KMS-11 (cell line): ENCODE measurements around the gene OR8B12.

Experiments
- H2AFZ ChIP-seq: fragments of 200-600 bp; sonication (generic); 2 replicates; pipeline ENCODE4 v1.6.1; 2016; ENCODE audit warnings: antibody characterized with exemption, mixed run types, low read depth
- H3K27ac ChIP-seq: fragments of 200-600 bp; sonication (generic); 2 replicates; pipeline ENCODE4 v1.6.1; 2016; ENCODE audit warnings: mild to moderate bottlenecking, mixed run types
- H3K27me3 ChIP-seq: fragments of 200-600 bp; sonication (generic); 2 replicates; pipeline ENCODE4 v1.6.1; 2017; ENCODE audit warnings: mild to moderate bottlenecking, low read depth, mixed run types, moderate library complexity; ENCODE audit not compliant: insufficient read depth
- H3K36me3 ChIP-seq: fragments of 200-600 bp; sonication (generic); 2 replicates; pipeline ENCODE4 v1.6.1; 2017; ENCODE audit warnings: mild to moderate bottlenecking, mixed run types; ENCODE audit not compliant: insufficient read depth
- H3K4me1 ChIP-seq: fragments of 200-600 bp; sonication (generic); 2 replicates; pipeline ENCODE4 v1.6.1; 2016; ENCODE audit warnings: mild to moderate bottlenecking, low read depth, mixed run types; ENCODE audit not compliant: poor library complexity, severe bottlenecking
- H3K4me2 ChIP-seq: fragments of 200-600 bp; sonication (generic); 2 replicates; pipeline ENCODE4 v1.7.0; 2016; ENCODE audit warnings: mild to moderate bottlenecking, mixed run types
- H3K4me3 ChIP-seq: fragments of 200-600 bp; sonication (generic); IDR thresholded peaks from 2 replicates; pipeline ENCODE4 v1.6.1; 2017; ENCODE audit warnings: low read depth, low read length, mixed read lengths; ENCODE audit not compliant: insufficient read depth
- H3K79me2 ChIP-seq: fragments of 200-600 bp; sonication (generic); 2 replicates; pipeline ENCODE4 v1.6.1; 2016; ENCODE audit warnings: low read depth, mixed run types; ENCODE audit not compliant: insufficient read depth
- H3K9ac ChIP-seq: fragments of 200-600 bp; sonication (generic); 2 replicates; pipeline ENCODE4 v1.6.1; 2016; ENCODE audit warnings: mild to moderate bottlenecking, mixed run types
- H4K20me1 ChIP-seq: fragments of 200-600 bp; sonication (generic); 2 replicates; pipeline ENCODE4 v1.6.1; 2016; ENCODE audit warnings: mild to moderate bottlenecking, mixed run types; ENCODE audit not compliant: insufficient read depth
- TF ChIP-seq, protein P1 (sequence below): fragments of 200-600 bp; sonication (generic); conservative IDR thresholded peaks from 2 replicates; pipeline ENCODE4 v1.6.1; 2017; ENCODE audit warnings: low read depth, mild to moderate bottlenecking, antibody characterized with exemption, low read length, moderate library complexity, mixed read lengths

The OR8B12 gene

DNA sequence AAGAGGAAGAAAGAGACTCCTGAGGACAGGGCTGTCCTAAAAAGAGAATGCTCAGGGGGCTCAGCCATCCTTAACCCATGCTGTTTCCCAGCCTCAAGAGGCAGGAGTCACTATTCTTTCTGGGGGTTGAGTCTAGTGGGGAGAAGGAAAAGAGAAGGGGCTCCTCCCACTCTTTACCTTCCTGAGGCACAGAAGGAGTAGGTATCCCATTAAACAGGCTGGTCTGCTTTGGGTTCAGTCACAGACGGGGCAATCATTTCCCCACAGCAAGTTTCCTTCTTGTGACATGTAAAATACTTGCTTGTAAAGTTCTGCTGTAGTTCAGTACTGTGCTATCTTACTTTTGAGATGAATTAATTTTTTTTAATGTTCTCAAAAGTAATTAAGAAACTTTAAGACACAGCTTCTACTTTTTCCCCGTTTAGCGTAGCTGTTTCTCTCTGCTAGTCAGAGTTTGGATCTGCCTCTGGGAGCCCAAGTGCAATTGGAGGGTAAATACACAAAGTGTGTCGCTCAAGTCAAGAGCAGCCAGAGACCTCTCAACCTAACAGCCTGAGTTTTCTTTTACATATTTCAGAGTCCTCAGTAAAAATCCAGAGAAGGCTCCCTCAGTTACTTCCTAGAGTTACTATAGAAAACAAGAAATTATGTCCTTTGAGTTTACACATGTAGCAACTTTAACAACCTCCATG, 41.4 kb upstream of the OR8B12 start:
- no peaks in the 10 kb centered on the region for H3K36me3 ChIP-seq
- no peak overlapping the region for H2AFZ ChIP-seq
- no peaks in the 10 kb centered on the region for H4K20me1 ChIP-seq
- H3K27ac ChIP-seq: no peak overlapping the region
- H3K4me3 ChIP-seq: no peak overlapping the region
- no peaks in the 10 kb centered on the region for H3K4me1 ChIP-seq
- H3K79me2 ChIP-seq: no peaks in the 10 kb centered on the region
- TF ChIP-seq, protein P1, sequence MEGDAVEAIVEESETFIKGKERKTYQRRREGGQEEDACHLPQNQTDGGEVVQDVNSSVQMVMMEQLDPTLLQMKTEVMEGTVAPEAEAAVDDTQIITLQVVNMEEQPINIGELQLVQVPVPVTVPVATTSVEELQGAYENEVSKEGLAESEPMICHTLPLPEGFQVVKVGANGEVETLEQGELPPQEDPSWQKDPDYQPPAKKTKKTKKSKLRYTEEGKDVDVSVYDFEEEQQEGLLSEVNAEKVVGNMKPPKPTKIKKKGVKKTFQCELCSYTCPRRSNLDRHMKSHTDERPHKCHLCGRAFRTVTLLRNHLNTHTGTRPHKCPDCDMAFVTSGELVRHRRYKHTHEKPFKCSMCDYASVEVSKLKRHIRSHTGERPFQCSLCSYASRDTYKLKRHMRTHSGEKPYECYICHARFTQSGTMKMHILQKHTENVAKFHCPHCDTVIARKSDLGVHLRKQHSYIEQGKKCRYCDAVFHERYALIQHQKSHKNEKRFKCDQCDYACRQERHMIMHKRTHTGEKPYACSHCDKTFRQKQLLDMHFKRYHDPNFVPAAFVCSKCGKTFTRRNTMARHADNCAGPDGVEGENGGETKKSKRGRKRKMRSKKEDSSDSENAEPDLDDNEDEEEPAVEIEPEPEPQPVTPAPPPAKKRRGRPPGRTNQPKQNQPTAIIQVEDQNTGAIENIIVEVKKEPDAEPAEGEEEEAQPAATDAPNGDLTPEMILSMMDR: no peak
- no peak overlapping the region for H3K4me2 ChIP-seq
- no peak overlapping the region for H3K9ac ChIP-seq
- no peaks in the 10 kb centered on the region for H3K27me3 ChIP-seq

DNA sequence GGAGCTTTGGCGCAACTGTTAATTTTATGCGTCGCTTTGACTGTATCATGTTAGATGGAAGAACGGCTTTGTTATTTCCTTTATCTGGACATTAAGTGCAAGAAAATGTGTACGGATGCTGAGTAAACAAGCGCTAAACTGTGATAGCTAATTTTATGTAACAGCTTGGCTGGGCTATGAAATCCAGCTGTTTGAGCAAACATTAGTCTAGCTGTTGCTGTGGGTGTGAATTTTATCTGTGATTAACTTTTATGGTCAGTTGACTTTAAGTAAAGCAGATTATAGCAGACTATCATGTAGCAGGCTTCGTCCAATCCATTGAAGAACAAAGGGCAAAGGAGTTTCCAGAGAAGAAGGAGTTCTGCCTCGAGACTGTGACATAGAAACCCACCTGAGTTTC, 40.3 kb upstream of the OR8B12 start:
- H4K20me1 ChIP-seq: no peaks in the 10 kb centered on the region
- no peaks in the 10 kb centered on the region for H3K36me3 ChIP-seq
- no peaks in the 10 kb centered on the region for H3K27me3 ChIP-seq
- H3K79me2 ChIP-seq: no peaks in the 10 kb centered on the region
- H2AFZ ChIP-seq: no peak overlapping the region
- no peak overlapping the region for H3K4me3 ChIP-seq
- no peak overlapping the region for H3K4me2 ChIP-seq
- H3K9ac ChIP-seq: no peak overlapping the region
- TF ChIP-seq, protein P1: no peak
- no peaks in the 10 kb centered on the region for H3K4me1 ChIP-seq
- H3K27ac ChIP-seq: no peak overlapping the region

DNA sequence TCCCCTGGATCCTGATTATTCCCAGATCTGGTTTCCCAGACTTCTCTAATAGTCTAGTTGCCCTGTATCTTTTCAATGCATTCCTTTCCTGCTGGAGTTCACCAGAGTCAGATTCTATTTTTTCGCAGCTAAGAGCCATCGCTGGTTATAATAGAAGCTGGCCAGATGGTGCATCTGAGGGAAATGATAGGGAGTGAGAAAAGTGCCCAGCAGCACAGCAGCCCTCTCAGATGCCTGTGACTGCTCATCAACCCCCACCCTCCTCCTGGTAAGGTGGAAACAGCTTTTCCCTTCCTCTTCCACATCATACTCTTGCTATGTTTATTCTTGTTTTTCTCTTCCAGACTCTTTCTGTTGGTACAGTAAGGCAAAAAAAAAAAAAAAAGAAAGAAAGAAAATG, 39.1 kb upstream of the OR8B12 start:
- Histone ChIP-seq H3K9ac (no peak overlapping the region), H3K27me3 (no peaks in the 10 kb centered on the region), H3K4me2 (no peak overlapping the region), H2AFZ (no peak overlapping the region), H3K4me1 (no peaks in the 10 kb centered on the region), H3K36me3 (no peaks in the 10 kb centered on the region), H4K20me1 (no peaks in the 10 kb centered on the region), H3K79me2 (no peaks in the 10 kb centered on the region), H3K4me3 (no peak overlapping the region), H3K27ac (no peak overlapping the region)
- TF ChIP-seq, protein P1: no peak

DNA sequence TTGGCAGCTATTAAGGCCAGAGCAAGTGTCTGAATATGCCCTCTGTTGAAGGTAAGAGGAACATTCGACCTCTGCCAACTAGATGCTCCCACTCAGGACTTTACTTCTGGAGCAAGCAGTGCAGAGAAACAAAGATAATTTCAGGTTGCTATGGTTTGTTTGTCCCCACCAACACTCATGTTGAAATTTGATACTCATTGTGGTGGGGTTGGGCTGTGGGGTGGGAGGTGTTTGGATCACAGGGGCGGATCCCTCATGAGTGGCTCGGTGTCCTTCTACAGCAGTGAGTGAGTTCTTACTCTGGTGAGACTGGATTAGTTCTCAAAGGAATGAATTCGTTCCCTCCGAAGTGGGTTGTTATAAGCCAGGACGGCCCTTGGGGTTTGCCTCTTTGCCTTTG, 38.4 kb upstream of the OR8B12 start:
- Histone ChIP-seq H3K27me3 (no peaks in the 10 kb centered on the region), H4K20me1 (no peaks in the 10 kb centered on the region), H3K4me2 (no peak overlapping the region), H3K4me1 (no peaks in the 10 kb centered on the region), H3K27ac (no peak overlapping the region), H3K4me3 (no peak overlapping the region), H3K79me2 (no peaks in the 10 kb centered on the region), H3K36me3 (no peaks in the 10 kb centered on the region), H3K9ac (no peak overlapping the region), H2AFZ (no peak overlapping the region)
- TF ChIP-seq, protein P1: no peak
